ENCODE measurements around the gene MAP3K13. TPM values are rescaled to one million over a fixed set of nuclear protein-coding genes. Genes with fewer than 3 reads are reported as not detected.
"Not testable (repeated sequence)": the region's sequence is repeated elsewhere in the genome, so short reads cannot be mapped to it uniquely, and the experiment has no call there.

The MAP3K13 gene
- total and polyA plus RNA-seq, 2 donors (not counting 1 experiment from before 2014, with no cell fraction given): 15.0 to 28.2 TPM

DNA sequence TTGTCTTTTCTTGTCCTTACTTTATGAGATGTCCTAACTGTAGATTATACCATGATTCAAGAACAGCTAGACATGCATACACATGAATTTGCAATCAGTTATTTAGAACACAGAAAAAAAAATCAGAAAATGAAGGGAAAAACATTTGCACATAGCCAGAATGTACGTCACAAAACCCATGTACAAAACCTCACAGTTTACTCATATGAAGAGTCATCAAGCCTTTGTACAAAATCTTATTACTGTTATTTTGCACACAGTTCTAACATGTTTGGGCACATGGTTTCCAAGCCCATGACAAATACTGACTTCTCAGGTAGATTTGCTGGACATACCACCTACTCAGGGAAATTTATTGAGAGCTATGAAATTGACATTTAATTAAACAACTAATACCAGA, 48.2 kb downstream of the MAP3K13 start:
- no peak overlapping the region for H3K4me2 ChIP-seq (ENCODE audit: extremely low read depth, insufficient read depth, low read length)
- H3K9me3 ChIP-seq (ENCODE audit: control insufficient read depth, insufficient read depth, low read depth, low read length): no peaks in the 10 kb centered on the region
- H3K79me2 ChIP-seq (ENCODE audit: control insufficient read depth, insufficient read depth, low read length): no peaks in the 10 kb centered on the region
- H2AFZ ChIP-seq (ENCODE audit: low read length): no peak overlapping the region
- no peak overlapping the region for H3K27ac ChIP-seq (ENCODE audit: insufficient read depth, low read length)
- no peak overlapping the region for H3K4me3 ChIP-seq (replicated peaks in 1 of 4; ENCODE audit: control extremely low read depth in 1 of 4, insufficient read depth in 1 of 4, low read depth in 3 of 4, low read length in 4 of 4)
- no peaks in the 10 kb centered on the region for H4K20me1 ChIP-seq (ENCODE audit: control insufficient read depth, extremely low read depth, insufficient read depth, low read length)
- no peaks in the 10 kb centered on the region for H3K4me1 ChIP-seq (ENCODE audit: control insufficient read depth, extremely low read depth, insufficient read depth, low read length)
- TF ChIP-seq EZH2 (IDR thresholded peaks at IDR 0.05; ENCODE audit: low read length, missing control alignments): no peak
- TF ChIP-seq, protein P1, sequence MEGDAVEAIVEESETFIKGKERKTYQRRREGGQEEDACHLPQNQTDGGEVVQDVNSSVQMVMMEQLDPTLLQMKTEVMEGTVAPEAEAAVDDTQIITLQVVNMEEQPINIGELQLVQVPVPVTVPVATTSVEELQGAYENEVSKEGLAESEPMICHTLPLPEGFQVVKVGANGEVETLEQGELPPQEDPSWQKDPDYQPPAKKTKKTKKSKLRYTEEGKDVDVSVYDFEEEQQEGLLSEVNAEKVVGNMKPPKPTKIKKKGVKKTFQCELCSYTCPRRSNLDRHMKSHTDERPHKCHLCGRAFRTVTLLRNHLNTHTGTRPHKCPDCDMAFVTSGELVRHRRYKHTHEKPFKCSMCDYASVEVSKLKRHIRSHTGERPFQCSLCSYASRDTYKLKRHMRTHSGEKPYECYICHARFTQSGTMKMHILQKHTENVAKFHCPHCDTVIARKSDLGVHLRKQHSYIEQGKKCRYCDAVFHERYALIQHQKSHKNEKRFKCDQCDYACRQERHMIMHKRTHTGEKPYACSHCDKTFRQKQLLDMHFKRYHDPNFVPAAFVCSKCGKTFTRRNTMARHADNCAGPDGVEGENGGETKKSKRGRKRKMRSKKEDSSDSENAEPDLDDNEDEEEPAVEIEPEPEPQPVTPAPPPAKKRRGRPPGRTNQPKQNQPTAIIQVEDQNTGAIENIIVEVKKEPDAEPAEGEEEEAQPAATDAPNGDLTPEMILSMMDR (conservative IDR thresholded peaks at IDR 0.05 in 1 of 2, IDR thresholded peaks at IDR 0.05 in 1 of 2; ENCODE audit: low read depth in 1 of 2, low read length in 2 of 2): no peak
- H3K36me3 ChIP-seq (ENCODE audit: control insufficient read depth, insufficient read depth, low read length): no peaks in the 10 kb centered on the region
- no peak overlapping the region for H3K9ac ChIP-seq (ENCODE audit: insufficient read depth, low read length)
- DNase-seq (ENCODE audit: low read depth in 2 of 2): peak in 1 of 2 donors; percentile 24
- no peaks in the 10 kb centered on the region for H3K27me3 ChIP-seq (ENCODE audit: control insufficient read depth, insufficient read depth, low read length)

DNA sequence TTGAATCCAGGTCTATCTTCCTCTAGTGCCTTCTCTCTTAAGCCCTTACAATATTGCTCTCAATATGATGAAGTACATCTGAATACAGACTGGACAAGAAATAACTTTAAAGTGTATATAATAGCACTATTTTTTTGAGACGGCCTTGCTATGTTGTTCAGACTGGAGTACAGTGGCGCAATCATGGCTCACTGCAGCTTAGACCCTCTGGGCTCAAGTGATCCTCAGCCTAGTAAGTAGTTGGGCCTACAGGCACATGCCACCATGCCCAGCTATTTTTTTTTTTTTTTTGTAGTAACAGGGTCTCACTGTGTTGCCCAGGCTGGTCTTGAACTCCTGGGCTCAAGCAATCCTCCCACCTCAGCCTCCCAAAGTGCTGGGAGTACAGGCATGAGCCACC, 53.6 kb downstream of the MAP3K13 start:
- Histone ChIP-seq H3K36me3 (ENCODE audit: control insufficient read depth, insufficient read depth, low read length) (no peaks in the 10 kb centered on the region), H3K9ac (ENCODE audit: insufficient read depth, low read length) (no peak overlapping the region), H3K4me2 (ENCODE audit: extremely low read depth, insufficient read depth, low read length) (no peak overlapping the region), H3K79me2 (ENCODE audit: control insufficient read depth, insufficient read depth, low read length) (no peaks in the 10 kb centered on the region), H3K27me3 (ENCODE audit: control insufficient read depth, insufficient read depth, low read length) (no peaks in the 10 kb centered on the region), H3K4me3 (replicated peaks in 1 of 4; ENCODE audit: control extremely low read depth in 1 of 4, insufficient read depth in 1 of 4, low read depth in 3 of 4, low read length in 4 of 4) (no peak overlapping the region), H3K4me1 (ENCODE audit: control insufficient read depth, extremely low read depth, insufficient read depth, low read length) (no peaks in the 10 kb centered on the region), H4K20me1 (ENCODE audit: control insufficient read depth, extremely low read depth, insufficient read depth, low read length) (no peaks in the 10 kb centered on the region), H3K9me3 (ENCODE audit: control insufficient read depth, insufficient read depth, low read depth, low read length) (no peaks in the 10 kb centered on the region), H2AFZ (ENCODE audit: low read length) (no peak overlapping the region), H3K27ac (ENCODE audit: insufficient read depth, low read length) (no peak overlapping the region)
- DNase-seq (ENCODE audit: low read depth in 2 of 2): no peak
- TF ChIP-seq, protein P1 (conservative IDR thresholded peaks at IDR 0.05 in 1 of 2, IDR thresholded peaks at IDR 0.05 in 1 of 2; ENCODE audit: low read depth in 1 of 2, low read length in 2 of 2): no peak
- no peak for TF ChIP-seq EZH2 (IDR thresholded peaks at IDR 0.05; ENCODE audit: low read length, missing control alignments)

DNA sequence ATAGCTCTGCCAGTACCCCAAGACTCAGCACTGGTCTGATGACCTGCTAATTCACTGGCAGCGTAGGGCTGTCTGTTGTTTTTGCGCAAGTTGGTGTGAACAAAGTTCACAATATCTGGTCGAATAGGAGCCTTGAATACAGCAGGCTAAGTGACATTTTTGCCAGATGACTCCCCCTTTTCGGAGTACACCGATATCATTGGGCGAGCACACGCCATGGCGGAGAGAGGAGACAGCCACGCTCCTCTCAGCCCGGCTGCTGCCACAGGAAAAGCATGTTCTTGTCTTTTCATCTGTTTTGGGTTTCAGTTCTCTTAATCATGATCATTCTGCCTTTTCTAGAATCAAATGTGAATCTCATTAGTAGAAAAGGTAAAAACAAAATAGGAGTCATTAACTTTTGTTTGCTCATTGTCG, 55.6 kb downstream of the MAP3K13 start:
- H3K4me2 ChIP-seq (ENCODE audit: extremely low read depth, insufficient read depth, low read length); H3K9me3 ChIP-seq (ENCODE audit: control insufficient read depth, insufficient read depth, low read depth, low read length); H3K4me3 ChIP-seq (replicated peaks in 1 of 4; ENCODE audit: control extremely low read depth in 1 of 4, insufficient read depth in 1 of 4, low read depth in 3 of 4, low read length in 4 of 4); H3K27ac ChIP-seq (ENCODE audit: insufficient read depth, low read length); H3K9ac ChIP-seq (ENCODE audit: insufficient read depth, low read length); H3K4me1 ChIP-seq (ENCODE audit: control insufficient read depth, extremely low read depth, insufficient read depth, low read length); H3K79me2 ChIP-seq (ENCODE audit: control insufficient read depth, insufficient read depth, low read length); H3K36me3 ChIP-seq (ENCODE audit: control insufficient read depth, insufficient read depth, low read length); H2AFZ ChIP-seq (ENCODE audit: low read length); H4K20me1 ChIP-seq (ENCODE audit: control insufficient read depth, extremely low read depth, insufficient read depth, low read length); DNase-seq (ENCODE audit: low read depth in 2 of 2); H3K27me3 ChIP-seq (ENCODE audit: control insufficient read depth, insufficient read depth, low read length): not testable (repeated sequence)

Measured in fibroblast of lung (primary cell).